Calu3 (cell line): ENCODE data around the gene UROC1. TPM values are rescaled to one million over a fixed set of nuclear protein-coding genes. Genes with fewer than 3 reads are reported as not detected.
"Not testable (repeated sequence)": the region's sequence is repeated elsewhere in the genome, so short reads cannot be mapped to it uniquely, and the experiment has no call there.

Source experiments
- BruUV-seq: library from RNA; stranded (reverse); fragments of 400-500 nt; replicated peaks from 2 replicates; lab custom pipeline; 2021; lab: Mats Ljungman, UMichigan
- CTCF ChIA-PET: fragments of 300-600 bp; sonication (Branson Sonifier 250); formaldehyde crosslinking; loops from one replicate; lab custom pipeline; 2022; ENCODE audit warnings: antibody characterized with exemption; lab: Charles Lee
- DNase-seq: peaks from one replicate; pipeline ENCODE4 v3.0.0; 2022
- H3K27ac Mint-ChIP-seq: one replicate; pipeline ENCODE4 v1.8.0; 2022; ENCODE audit warnings: mixed read lengths; ENCODE audit not compliant: unreplicated experiment
- H3K27me3 Mint-ChIP-seq: one replicate; pipeline ENCODE4 v1.8.0; 2022; ENCODE audit warnings: mixed read lengths; ENCODE audit not compliant: unreplicated experiment
- H3K36me3 Mint-ChIP-seq: one replicate; pipeline ENCODE4 v1.8.0; 2022; ENCODE audit warnings: mild to moderate bottlenecking, moderate library complexity, mixed read lengths; ENCODE audit not compliant: insufficient read depth, unreplicated experiment
- H3K4me1 Mint-ChIP-seq: one replicate; pipeline ENCODE4 v1.8.0; 2022; ENCODE audit warnings: mild to moderate bottlenecking, low read depth, mixed read lengths; ENCODE audit not compliant: unreplicated experiment
- H3K4me3 Mint-ChIP-seq: one replicate; pipeline ENCODE4 v1.8.0; 2022; ENCODE audit warnings: mild to moderate bottlenecking, low read depth, moderate library complexity, mixed read lengths; ENCODE audit not compliant: unreplicated experiment
- H3K9me3 Mint-ChIP-seq: one replicate; pipeline ENCODE4 v1.8.0; 2022; ENCODE audit warnings: low read depth, mixed read lengths; ENCODE audit not compliant: unreplicated experiment
- CTCF ChIP-seq: fragments of 200-600 bp; IDR thresholded peaks from one replicate; pipeline ENCODE4 v1.8.0; 2022; ENCODE audit warnings: antibody characterized with exemption; ENCODE audit not compliant: unreplicated experiment
- intact Hi-C: fragments of 100-400 bp; cut with micrococcal nuclease; formaldehyde crosslinking; loops from one replicate; pipeline ENCODE4 v1.10.0; 2022; ENCODE audit not compliant: unreplicated experiment
- total RNA-seq: library from RNA; stranded (reverse); gene quantifications from 2 replicates; pipeline ENCODE4 v1.2.3, GENCODE V29; 2022

UROC1 gene
- total RNA-seq, 1 experiment from 2014 or later, result not detected

DNA sequence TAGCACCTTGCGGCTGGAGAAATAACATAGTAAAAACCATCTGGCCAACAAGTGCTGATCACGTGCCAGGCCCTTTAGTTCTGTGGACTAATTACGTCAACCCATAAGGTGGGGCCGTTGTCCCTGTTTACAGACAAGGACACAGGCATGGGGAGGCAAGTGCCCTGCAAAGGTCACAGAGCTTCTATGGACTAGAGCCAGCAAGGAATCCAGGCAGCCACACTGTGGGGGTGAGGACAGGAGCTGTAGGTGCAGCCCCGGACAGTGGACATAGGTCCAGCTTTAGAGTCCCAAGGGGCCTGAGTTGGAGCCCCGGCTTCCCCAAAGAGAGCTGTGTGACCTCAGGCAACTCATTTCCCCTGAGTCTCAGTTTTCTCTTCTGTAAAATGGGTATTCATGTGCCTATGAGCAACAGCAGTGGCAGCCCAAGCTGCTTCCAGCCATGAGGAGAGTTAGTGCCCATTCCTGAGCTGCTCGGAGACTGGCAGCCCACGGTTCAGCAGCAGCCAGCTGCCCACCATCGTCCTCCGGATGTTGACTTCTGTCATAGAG is 20.2 kb upstream of the UROC1 start:
- peaks cover 4% of the 10 kb centered on the region for H3K36me3 Mint-ChIP-seq
- no peak overlapping the region for H3K27ac Mint-ChIP-seq
- CTCF ChIA-PET, result interaction anchor here (0.7 to 1.4 kb wide), 4 partner anchors 9 to 62 kb away, joined by 3 read pairs; no protein-coding TSS in a partner anchor
- no peak overlapping the region for H3K4me3 Mint-ChIP-seq
- intact Hi-C loops, result no loop called here
- peaks cover 78% of the 10 kb centered on the region for H3K27me3 Mint-ChIP-seq
- no TSS peak for BruUV-seq
- H3K9me3 Mint-ChIP-seq, result peaks cover 4% of the 10 kb centered on the region
- no peak for TF ChIP-seq CTCF
- H3K4me1 Mint-ChIP-seq, result peaks cover 17% of the 10 kb centered on the region
- no peak for DNase-seq

GRCh38 chr3:126537116-126537729 is 19.6 kb upstream of the UROC1 start:
- intact Hi-C loops, result no loop called here
- no peak for DNase-seq
- Mint-ChIP-seq H3K36me3 (peaks cover 4% of the 10 kb centered on the region), H3K9me3 (peaks cover 4% of the 10 kb centered on the region), H3K4me1 (peaks cover 17% of the 10 kb centered on the region), H3K27ac (no peak overlapping the region), H3K4me3 (no peak overlapping the region), H3K27me3 (peaks cover 84% of the 10 kb centered on the region)
- no peak for TF ChIP-seq CTCF
- BruUV-seq, result no TSS peak
- CTCF ChIA-PET, result interaction anchor here (0.6 to 0.8 kb wide), 3 partner anchors 13 to 211 kb away, joined by 3 read pairs; no protein-coding TSS in a partner anchor

- peaks cover 4% of the 10 kb centered on the region for H3K36me3 Mint-ChIP-seq
- no peak for TF ChIP-seq CTCF
- intact Hi-C loops, result no loop called here
- H3K9me3 Mint-ChIP-seq, result peaks cover 4% of the 10 kb centered on the region
- CTCF ChIA-PET, result no interaction called here
- no peak for DNase-seq
- H3K4me1 Mint-ChIP-seq, result peaks cover 15% of the 10 kb centered on the region
- no peak overlapping the region for H3K27ac Mint-ChIP-seq
- no peak overlapping the region for H3K4me3 Mint-ChIP-seq
- no TSS peak for BruUV-seq
- peaks cover 93% of the 10 kb centered on the region for H3K27me3 Mint-ChIP-seq
These were observed 18.6 kb upstream of the UROC1 start for GRCh38 chr3:126536126-126536525.

DNA sequence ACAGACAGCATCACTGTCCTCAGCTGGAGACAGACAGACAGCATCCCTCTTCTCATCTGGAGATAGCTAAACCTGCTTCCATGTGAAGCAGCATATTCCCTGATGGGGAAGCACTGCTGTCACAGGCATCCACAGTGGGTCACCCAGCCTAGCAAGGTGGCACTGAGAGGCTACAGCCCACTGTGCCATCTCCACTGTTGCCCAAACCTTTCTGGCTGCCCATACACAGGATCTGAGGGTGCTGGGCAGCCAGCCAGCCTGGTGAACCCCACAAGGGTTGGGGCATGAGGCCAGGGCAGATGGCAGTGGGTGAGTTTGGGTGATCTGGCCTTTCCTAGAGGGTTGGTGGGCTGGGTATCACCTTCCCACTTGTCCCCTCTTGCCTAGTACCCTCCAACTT is 18.1 kb upstream of the UROC1 start:
- peaks cover 89% of the 10 kb centered on the region for H3K27me3 Mint-ChIP-seq
- H3K9me3 Mint-ChIP-seq, result peaks cover 4% of the 10 kb centered on the region
- intact Hi-C loops, result no loop called here
- DNase-seq, result no peak
- H3K27ac Mint-ChIP-seq, result no peak overlapping the region
- BruUV-seq, result no TSS peak
- no peak overlapping the region for H3K4me3 Mint-ChIP-seq
- peaks cover 10% of the 10 kb centered on the region for H3K4me1 Mint-ChIP-seq
- no peak for TF ChIP-seq CTCF
- no peaks in the 10 kb centered on the region for H3K36me3 Mint-ChIP-seq
- CTCF ChIA-PET, result no interaction called here

- intact Hi-C loops, H3K4me1 Mint-ChIP-seq, H3K27ac Mint-ChIP-seq, H3K9me3 Mint-ChIP-seq, DNase-seq, CTCF ChIA-PET, BruUV-seq, H3K4me3 Mint-ChIP-seq, H3K36me3 Mint-ChIP-seq: not testable (repeated sequence)
- peaks cover 79% of the 10 kb centered on the region for H3K27me3 Mint-ChIP-seq
These were observed 17.1 kb upstream of the UROC1 start for GRCh38 chr3:126534716-126535115.
